SH-SY5Y (cell line): ENCODE data around the gene GPR153.

Experiments used
- GATA2 ChIP-seq: IDR thresholded peaks from 2 replicates; pipeline ENCODE4 v1.6.1; 2011; ENCODE audit warnings: mild to moderate bottlenecking, low read depth, low read length
- GATA3 ChIP-seq: IDR thresholded peaks from 2 replicates; pipeline ENCODE4 v1.6.1; 2011; ENCODE audit warnings: low read depth, mild to moderate bottlenecking, low read length, moderate library complexity

- no peak for TF ChIP-seq GATA2
- no peak for TF ChIP-seq GATA3
Measured at GRCh38 chr1:6287029-6287428, 26.1 kb upstream of the GPR153 start.
